ENCODE results near the gene EMB.
"Not testable (repeated sequence)": the region's sequence is repeated elsewhere in the genome, so short reads cannot be mapped to it uniquely, and the experiment has no call there.

EMB gene

DNA sequence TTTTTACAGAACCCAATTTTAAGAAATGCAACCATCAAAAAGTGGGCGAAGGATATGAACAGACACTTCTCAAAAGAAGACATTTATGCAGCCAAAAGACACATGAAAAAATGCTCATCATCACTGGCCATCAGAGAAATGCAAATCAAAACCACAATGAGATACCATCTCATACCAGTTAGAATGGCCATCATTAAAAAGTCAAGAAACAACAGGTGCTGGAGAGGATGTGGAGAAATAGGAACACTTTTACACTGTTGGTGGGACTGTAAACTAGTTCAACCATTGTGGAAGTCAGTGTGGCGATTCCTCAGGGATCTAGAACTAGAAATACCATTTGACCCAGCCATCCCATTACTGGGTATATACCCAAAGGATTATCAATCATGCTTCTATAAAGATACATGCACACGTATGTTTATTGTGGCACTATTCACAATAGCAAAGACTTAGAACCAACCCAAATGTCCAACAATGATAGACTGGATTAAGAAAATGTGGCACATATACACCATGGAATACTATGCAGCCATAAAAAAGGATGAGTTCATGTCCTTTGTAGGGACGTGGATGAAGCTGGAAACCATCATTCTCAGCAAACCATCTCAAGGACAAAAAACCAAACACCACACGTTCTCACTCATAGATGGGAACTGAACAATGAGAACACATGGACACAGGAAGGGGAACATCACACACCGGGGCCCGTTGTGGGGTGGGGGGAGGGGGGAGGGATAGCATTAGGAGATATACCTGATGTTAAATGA lies 19.7 kb downstream of the EMB start:
- DNase-seq = not testable (repeated sequence)

DNA sequence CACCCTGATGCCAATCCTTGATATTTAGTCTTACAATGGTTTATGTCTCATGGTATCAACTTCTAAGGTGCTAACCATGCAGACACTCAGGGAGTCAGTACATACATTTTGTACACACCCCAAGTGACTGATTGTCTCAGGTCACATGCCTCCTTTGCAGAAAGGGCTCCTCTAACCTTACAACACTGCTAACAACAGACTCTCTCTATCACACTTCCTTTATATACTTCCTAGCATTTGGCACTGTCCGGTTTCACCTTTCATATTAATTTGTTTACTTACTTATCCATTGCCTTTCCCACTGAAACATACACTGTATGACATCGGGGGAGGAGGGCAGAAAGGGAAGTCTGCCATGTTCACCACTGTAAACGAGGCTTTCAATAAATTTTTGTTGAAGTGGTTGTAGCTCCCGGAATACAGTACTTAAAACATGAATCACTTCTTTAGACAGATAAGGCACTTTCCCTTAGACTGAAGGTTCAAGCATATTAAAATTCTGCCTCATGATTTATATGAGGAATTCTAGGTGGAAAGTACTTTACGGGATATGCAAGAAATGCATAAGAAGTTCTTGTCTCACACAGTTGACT lies 20.6 kb downstream of the EMB start:
- DNase-seq = no peak

DNA sequence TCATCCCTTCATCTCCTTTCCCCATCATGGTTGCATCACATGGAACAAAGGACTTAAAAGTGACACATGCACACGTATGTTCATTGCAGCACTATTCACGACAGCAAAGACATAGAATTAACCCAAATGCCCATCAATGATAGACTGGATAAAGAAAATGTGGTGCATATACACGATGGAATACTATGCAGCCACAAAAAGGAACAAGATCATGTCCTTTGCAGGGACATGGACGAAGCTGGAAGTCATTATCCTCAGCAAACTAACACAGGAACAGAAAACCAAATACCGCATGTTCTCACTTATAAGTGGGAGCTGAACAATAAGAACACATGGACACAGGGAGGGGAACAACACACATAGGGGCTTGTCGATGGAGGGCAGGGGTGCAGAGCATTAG lies 21.4 kb downstream of the EMB start:
- DNase-seq = not testable (repeated sequence)

GRCh38 chr5:50416637-50417036 lies 24.5 kb downstream of the EMB start:
- not testable (repeated sequence) for DNase-seq

GRCh38 chr5:50415912-50416311 lies 25.2 kb downstream of the EMB start:
- no peak for DNase-seq

GRCh38 chr5:50410932-50411331 lies 30.2 kb downstream of the EMB start:
- not testable (repeated sequence) for DNase-seq

DNA sequence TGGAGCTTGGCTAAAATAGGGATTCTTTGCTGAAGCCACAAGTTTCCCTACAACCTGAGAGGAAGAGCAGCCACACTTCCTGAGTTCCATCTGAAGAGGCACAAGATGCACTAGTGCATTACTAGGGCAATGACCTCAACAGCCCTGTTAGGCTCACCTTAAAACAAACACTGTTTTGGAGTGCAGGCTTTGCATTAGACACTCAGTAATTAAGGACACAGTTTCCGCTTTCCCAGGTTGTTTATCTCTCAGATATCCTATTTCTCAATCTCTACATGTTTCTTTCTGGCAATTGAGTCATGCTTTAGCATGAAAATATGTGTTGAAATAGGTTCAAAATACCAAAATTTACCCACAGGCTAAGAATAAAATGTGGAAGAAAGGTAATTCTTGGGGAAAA lies 34.2 kb downstream of the EMB start:
- no peak for DNase-seq

GRCh38 chr5:50401336-50401735 lies 39.8 kb downstream of the EMB start:
- DNase-seq = no peak

DNA sequence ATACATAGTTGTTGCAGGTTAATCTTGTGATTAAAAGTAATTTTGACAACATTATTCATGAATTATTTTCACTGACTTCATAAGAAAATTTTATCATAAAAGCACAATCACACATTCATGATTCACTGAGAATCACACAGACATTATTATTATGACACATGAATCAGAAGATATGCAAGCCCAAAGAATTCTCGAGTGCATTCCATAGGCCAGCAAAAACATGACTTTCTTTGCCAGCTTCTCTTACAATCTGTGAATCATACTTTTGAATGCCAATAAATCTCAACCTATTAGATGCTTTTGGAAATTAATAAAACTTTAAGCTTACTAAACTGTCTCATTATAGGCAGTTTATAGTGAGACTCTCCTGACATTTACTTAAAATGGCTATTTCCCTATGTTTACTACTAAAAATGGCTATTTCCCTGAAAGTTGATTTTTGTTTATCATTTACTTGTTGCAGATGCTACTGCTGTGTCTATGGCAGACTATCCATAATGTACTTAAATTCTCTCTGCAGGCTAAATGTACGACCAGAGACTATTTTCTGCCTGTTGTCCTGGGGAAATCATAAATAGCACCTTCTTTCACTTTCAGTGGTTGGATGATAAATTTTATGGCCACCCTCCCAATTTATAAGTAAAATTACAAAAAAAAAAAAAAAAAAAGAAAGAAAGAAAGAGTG lies 47.0 kb downstream of the EMB start:
- not testable (repeated sequence) for DNase-seq

DNA sequence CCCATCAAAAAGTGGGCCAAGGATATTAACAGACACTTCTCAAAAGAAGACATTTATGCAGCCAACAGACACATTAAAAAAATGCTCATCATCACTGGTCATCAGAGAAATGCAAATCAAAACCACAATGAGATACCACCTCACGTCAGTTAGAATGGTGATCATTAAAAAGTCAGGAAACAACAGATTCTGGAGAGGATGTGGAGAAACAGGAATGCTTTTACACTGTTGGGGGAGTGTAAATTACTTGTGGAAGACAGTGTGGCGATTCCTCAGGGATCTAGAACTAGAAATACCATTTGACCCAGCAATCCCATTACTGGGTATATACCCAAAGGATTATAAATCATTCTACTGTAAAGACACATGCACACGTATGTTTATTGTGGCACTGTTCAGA lies 48.8 kb downstream of the EMB start:
- DNase-seq = not testable (repeated sequence)

DNA sequence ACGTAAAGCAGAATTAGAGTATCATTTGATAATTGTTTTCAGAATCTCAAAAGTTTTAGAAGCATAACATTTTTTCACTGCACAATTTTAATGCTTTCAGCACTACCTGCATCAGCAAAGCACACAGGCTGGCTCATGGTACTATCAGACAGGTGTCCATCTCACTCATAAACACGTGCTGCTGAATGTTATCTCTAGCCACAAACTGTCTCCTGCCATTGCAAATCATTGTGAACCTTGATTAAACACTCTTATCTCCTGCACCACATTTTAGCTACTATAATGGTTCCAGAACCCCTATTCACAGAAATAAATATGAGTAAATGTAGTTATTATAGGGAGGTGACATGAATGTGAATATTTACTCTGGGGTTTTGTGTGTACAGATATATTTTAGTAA lies 56.7 kb downstream of the EMB start:
- DNase-seq = not testable (repeated sequence)

DNA sequence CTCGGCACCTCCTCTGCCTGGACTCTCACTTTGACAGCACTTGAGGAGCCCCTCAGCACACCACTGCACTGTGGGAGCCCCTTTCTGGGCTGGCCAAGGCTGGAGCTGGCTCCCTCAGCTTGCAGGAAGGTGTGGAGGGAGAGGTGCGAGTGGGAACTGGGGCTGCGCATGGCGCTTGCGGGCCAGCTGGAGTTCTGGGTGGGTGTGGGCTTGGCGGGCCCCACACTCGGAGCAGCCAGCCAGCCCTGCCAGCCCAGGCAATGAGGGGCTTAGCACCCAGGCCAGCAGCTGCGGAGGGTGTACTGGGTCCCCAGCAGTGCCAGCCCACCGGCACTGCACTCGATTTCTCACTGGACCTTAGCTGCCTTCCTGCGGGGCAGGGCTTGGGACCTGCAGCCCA lies 64.4 kb downstream of the EMB start:
- DNase-seq = not testable (repeated sequence)

DNA sequence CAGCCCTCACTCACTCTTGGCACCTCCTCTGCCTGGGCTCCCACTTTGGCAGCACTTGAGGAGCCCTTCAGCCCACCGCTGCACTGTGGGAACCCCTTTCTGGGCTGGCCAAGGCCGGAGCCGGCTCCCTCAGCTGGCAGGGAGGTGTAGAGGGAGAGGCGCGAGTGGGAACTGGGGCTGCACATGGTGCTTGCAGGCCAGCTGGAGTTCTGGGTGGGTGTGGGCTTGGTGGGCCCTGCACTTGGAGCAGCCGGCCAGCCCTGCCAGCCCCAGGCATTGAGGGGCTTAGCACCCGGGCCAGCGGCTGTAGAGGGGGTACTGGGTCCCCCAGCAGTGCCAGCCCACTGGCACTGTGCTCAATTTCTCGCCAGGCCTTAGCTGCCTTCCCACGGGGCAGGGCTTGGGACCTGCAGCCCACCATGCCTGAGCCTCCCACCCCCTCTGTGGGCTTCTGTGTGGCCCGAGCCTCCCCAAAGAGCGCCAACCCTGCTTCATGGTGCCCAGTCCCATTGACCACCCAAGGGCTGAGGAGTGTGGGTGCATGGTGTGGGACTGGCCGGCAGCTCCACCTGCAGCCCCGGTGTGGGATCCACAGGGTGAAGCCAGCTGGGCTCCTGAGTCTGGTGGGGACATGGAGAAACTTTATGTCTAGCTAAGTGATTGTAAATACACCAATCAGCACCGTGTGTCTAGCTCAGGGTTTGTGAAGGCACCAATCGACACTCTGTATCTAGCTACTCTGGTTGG lies 71.6 kb downstream of the EMB start:
- not testable (repeated sequence) for DNase-seq

DNA sequence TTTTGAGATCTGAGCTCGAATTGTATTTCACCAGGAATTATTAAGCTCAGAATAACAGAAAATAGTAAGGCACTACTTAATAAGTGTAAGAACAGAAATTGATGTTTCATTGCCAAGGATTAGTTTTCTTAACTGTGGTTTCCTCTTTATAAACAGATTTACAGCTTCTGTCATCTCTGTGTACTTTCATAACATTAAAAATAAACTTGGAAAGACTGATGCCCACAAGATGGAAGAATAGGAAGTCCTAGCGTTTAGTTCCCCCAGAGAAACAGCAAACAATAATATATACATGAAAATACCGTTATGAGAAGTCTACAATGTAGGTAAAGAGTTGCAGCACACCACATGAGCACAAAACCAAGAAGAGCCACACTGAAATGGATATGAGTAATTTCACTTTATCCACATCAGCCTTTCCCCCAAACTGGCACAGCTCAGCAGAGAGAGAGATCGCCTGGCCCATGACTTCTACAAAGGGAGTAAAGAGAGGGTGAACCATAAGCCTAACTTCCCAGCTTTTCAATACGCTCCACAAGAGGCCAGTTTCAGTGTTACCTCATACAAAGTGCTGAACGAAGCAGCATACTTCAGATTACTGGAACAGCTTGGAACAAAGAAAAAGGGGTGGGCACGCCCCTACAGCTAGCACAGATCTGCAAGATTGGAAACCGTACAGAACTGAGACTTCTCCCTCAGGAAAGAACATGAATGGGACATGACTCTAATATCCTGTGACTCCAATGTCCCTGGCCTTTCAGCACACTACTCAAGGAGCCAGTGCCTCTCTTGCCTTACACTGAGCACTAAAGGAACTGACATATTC lies 75.4 kb downstream of the EMB start:
- no peak for DNase-seq

DNA sequence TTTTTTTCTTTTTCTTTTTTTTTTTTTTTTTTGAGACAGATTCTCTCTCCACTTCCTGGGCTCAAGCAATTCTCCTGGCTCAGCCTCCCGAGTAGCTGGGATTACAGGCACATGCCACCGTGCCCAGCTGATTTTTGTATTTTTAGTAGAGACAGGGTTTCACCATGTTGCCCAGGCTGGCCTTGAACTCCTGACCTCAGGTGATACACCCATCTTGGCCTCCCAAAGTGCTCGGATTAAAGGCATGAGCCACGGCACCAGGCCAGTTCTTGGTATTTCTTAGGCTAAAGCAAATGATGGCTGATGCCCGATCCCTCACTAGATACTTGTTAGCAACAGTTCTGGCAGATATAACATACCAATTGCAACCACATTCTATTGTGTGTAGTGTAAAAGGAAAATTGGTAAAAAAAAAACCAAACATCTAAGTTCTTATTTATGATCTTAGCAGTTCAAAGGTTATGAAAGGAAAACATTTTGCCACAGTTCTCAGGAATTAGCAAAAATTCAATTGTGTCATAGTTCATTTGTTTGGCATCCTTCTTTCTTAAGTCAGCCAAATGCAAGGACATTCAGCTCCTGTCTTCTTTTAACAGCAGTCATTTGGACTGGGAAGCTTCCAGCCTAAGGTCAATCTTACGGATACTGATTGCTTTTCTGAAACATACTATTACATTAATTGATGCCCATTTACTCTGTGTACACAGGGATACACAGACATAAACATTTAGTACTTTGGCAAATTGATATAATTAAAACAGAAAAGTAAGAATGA lies 76.4 kb downstream of the EMB start:
- not testable (repeated sequence) for DNase-seq

GRCh38 chr5:50359187-50359586 lies 81.9 kb downstream of the EMB start:
- DNase-seq = no peak

DNA sequence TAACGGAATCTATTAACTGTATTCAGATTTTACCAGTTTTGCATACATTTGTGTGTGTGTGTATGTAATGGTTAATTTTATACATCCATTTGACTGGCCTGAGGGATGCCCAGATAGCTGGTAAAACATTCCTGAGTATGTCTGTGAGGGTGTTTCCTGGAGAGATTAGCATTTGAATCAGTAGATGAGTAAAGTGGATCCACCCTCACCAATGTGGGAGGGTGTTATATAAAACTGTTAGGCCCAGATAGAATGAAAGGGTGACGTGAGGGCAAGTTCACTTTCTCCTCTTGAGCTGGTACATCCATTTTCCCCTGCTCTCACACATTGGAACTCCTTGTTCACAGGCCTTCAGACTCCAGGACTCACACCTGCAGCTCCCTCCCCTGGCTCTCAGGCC lies 88.7 kb downstream of the EMB start:
- DNase-seq = no peak
